ENCODE measurements around the gene ACOXL.

DNA sequence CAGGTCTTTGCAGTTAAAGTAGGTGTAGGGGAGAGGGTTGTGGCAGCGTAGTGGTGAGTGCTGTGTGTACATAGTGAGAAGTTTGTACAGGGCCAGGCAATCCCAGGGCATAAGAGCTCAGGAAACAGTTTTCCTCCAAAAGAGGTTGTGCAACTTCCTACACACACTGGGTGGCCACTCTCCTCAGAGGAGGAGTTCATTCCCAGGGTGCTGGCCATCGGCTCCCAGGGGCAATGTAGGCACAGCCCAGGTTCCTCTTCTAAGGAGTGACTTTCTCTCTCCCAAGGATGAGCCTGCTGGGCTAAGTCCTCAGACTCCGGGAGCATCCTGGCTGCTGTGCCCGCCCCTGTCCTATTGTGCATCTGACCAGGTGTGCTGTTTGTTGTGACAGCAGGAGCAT lies 3.0 kb downstream of the ACOXL start:
- TF ChIP-seq SOX6 (IDR thresholded peaks at IDR 0.05) (no peak), POLR2A (conservative IDR thresholded peaks at IDR 0.05) (no peak), HCFC1 (IDR thresholded peaks at IDR 0.05; ENCODE audit: low read depth, low read length) (no peak), NR2F6 (CRISPR knock-in tag; IDR thresholded peaks at IDR 0.05) (no peak)

Measured in K562 (cell line).